Smooth muscle cell (in vitro differentiated cells): Measurements from ENCODE around the gene KCNIP1. TPM values are rescaled to one million over a fixed set of nuclear protein-coding genes. Genes with fewer than 3 reads are reported as not detected.

ENCODE experiments used
- DNase-seq: peaks from one replicate; lab custom pipeline; 2025; ENCODE audit not compliant: unreplicated experiment; lab: John Stamatoyannopoulos, UW
- H2AFZ ChIP-seq: fragments of 200-600 bp; sonication (generic); 2 replicates; pipeline ENCODE4 v1.6.0; 2016; ENCODE audit warnings: antibody characterized with exemption, low read depth, mild to moderate bottlenecking
- H3F3A ChIP-seq: fragments of 200-600 bp; sonication (generic); 2 replicates; pipeline ENCODE4 v1.6.0; 2017; ENCODE audit warnings: antibody characterized with exemption, low read depth
- H3K27ac ChIP-seq: fragments of 200-600 bp; sonication (generic); 2 replicates; pipeline ENCODE4 v1.5.1; 2016; ENCODE audit warnings: low read depth, mild to moderate bottlenecking
- H3K27me3 ChIP-seq: fragments of 200-600 bp; sonication (generic); 2 replicates; pipeline ENCODE4 v1.6.1; 2016; ENCODE audit warnings: low read depth, mild to moderate bottlenecking
- H3K36me3 ChIP-seq: fragments of 200-600 bp; sonication (generic); 2 replicates; pipeline ENCODE4 v1.5.1; 2016; ENCODE audit warnings: low read depth
- H3K4me1 ChIP-seq: fragments of 200-600 bp; sonication (generic); 2 replicates; pipeline ENCODE4 v1.5.1; 2016; ENCODE audit warnings: low read depth
- H3K4me2 ChIP-seq: fragments of 200-600 bp; sonication (generic); 2 replicates; pipeline ENCODE4 v1.6.0; 2016; ENCODE audit warnings: mild to moderate bottlenecking
- H3K4me3 ChIP-seq: fragments of 200-600 bp; sonication (generic); 2 replicates; pipeline ENCODE4 v1.5.1; 2016; ENCODE audit warnings: mild to moderate bottlenecking
- H3K79me2 ChIP-seq: fragments of 200-600 bp; sonication (generic); 2 replicates; pipeline ENCODE4 v1.6.0; 2016; ENCODE audit warnings: low read depth, mild to moderate bottlenecking
- H3K9ac ChIP-seq: fragments of 200-600 bp; sonication (generic); 2 replicates; pipeline ENCODE4 v1.6.0; 2016; ENCODE audit warnings: low read depth
- H3K9me3 ChIP-seq: fragments of 200-600 bp; sonication (generic); replicated peaks from 2 replicates; pipeline ENCODE4 v1.5.1; 2016; ENCODE audit warnings: low read depth
- H4K20me1 ChIP-seq: fragments of 200-600 bp; sonication (generic); 2 replicates; pipeline ENCODE4 v1.6.0; 2016; ENCODE audit warnings: low read depth
- CTCF ChIP-seq: fragments of 200-600 bp; sonication (generic); IDR thresholded peaks from 2 replicates; pipeline ENCODE4 v1.5.1; 2017; ENCODE audit warnings: borderline replicate concordance, mild to moderate bottlenecking, antibody characterized with exemption; ENCODE audit not compliant: insufficient read depth, poor library complexity, severe bottlenecking
- WGBS: methylation state at CpG from one replicate; pipeline ENCODE4 v1.1.7; 2016; ENCODE audit warnings: low lambda C conversion rate; 5-methylcytosine and 5-hydroxymethylcytosine counted together
- polyA plus RNA-seq: library from polyadenylated mRNA; unstranded; fragments of >200 nt; fragmentation: Nextera tagmentation; extraction: Ambion mirVana; gene quantifications from 2 replicates; pipeline ENCODE4 v1.2.1, GENCODE V29; 2016
- total RNA-seq: library from RNA; depleted of rRNA; stranded (reverse); fragments of >200 nt; gene quantifications from 2 replicates; pipeline ENCODE4 v1.2.3, GENCODE V29; 2014

Gene KCNIP1
- total and polyA plus RNA-seq, 2 experiments from 2014 or later: 0.50 TPM; not detected in 1

- 85% methylated on average over 12 of the region's 12 CpGs for WGBS
- Histone ChIP-seq H3K36me3 (no peaks in the 10 kb centered on the region), H4K20me1 (no peaks in the 10 kb centered on the region), H3K27me3 (no peaks in the 10 kb centered on the region), H2AFZ (no peak overlapping the region), H3K9me3 (no peaks in the 10 kb centered on the region), H3K27ac (no peak overlapping the region), H3K4me2 (no peak overlapping the region), H3K4me3 (no peak overlapping the region), H3K79me2 (no peaks in the 10 kb centered on the region), H3K4me1 (no peaks in the 10 kb centered on the region), H3F3A (no peaks in the 10 kb centered on the region), H3K9ac (no peak overlapping the region)
- DNase-seq: no peak
- no peak for TF ChIP-seq CTCF
These were observed 18.8 kb upstream of the KCNIP1 start for GRCh38 chr5:170484847-170485615.

- no peaks in the 10 kb centered on the region for H3K9me3 ChIP-seq
- no peak overlapping the region for H3K27ac ChIP-seq
- no peaks in the 10 kb centered on the region for H3K36me3 ChIP-seq
- DNase-seq: no peak
- H4K20me1 ChIP-seq: no peaks in the 10 kb centered on the region
- H3K4me1 ChIP-seq: no peaks in the 10 kb centered on the region
- no peaks in the 10 kb centered on the region for H3K27me3 ChIP-seq
- H3K4me3 ChIP-seq: no peak overlapping the region
- no peak overlapping the region for H2AFZ ChIP-seq
- H3F3A ChIP-seq: no peaks in the 10 kb centered on the region
- H3K79me2 ChIP-seq: no peaks in the 10 kb centered on the region
- no peak for TF ChIP-seq CTCF
- H3K9ac ChIP-seq: no peak overlapping the region
- no peak overlapping the region for H3K4me2 ChIP-seq
These were observed 18.3 kb upstream of the KCNIP1 start for GRCh38 chr5:170485616-170485911.

GRCh38 chr5:170486371-170486770 lies 17.4 kb upstream of the KCNIP1 start:
- DNase-seq: no peak
- no peak overlapping the region for H2AFZ ChIP-seq
- WGBS: 94% methylated on average over 3 of the region's 3 CpGs
- no peaks in the 10 kb centered on the region for H3K27me3 ChIP-seq
- no peaks in the 10 kb centered on the region for H4K20me1 ChIP-seq
- H3K4me2 ChIP-seq: no peak overlapping the region
- H3K36me3 ChIP-seq: no peaks in the 10 kb centered on the region
- H3K9ac ChIP-seq: no peak overlapping the region
- no peaks in the 10 kb centered on the region for H3F3A ChIP-seq
- no peaks in the 10 kb centered on the region for H3K9me3 ChIP-seq
- H3K27ac ChIP-seq: no peak overlapping the region
- no peak overlapping the region for H3K4me3 ChIP-seq
- no peaks in the 10 kb centered on the region for H3K79me2 ChIP-seq
- no peaks in the 10 kb centered on the region for H3K4me1 ChIP-seq
- TF ChIP-seq CTCF: no peak

- H2AFZ ChIP-seq: no peak overlapping the region
These were observed 15.2 kb upstream of the KCNIP1 start for GRCh38 chr5:170488570-170488969.

More at GRCh38 chr5:170488570-170488969, 15.2 kb upstream of the KCNIP1 start:
- Histone ChIP-seq H3K4me3 (no peak overlapping the region), H4K20me1 (no peaks in the 10 kb centered on the region), H3K27me3 (peaks cover under 1% of the 10 kb centered on the region), H3K79me2 (no peaks in the 10 kb centered on the region), H3K36me3 (no peaks in the 10 kb centered on the region), H3K4me2 (no peak overlapping the region), H3K27ac (no peak overlapping the region), H3K9ac (no peak overlapping the region), H3F3A (no peaks in the 10 kb centered on the region), H3K4me1 (no peaks in the 10 kb centered on the region), H3K9me3 (no peaks in the 10 kb centered on the region)
- DNase-seq: no peak
- TF ChIP-seq CTCF: no peak
- WGBS: 96% methylated on average over 9 of the region's 9 CpGs
